ENCODE results near the gene ALG12. TPM values are rescaled to one million over a fixed set of nuclear protein-coding genes. Genes with fewer than 3 reads are reported as not detected.

The ALG12 gene
- polyA plus RNA-seq, 3 donors, result 5.3 to 9.6 (median 9.3) TPM

DNA sequence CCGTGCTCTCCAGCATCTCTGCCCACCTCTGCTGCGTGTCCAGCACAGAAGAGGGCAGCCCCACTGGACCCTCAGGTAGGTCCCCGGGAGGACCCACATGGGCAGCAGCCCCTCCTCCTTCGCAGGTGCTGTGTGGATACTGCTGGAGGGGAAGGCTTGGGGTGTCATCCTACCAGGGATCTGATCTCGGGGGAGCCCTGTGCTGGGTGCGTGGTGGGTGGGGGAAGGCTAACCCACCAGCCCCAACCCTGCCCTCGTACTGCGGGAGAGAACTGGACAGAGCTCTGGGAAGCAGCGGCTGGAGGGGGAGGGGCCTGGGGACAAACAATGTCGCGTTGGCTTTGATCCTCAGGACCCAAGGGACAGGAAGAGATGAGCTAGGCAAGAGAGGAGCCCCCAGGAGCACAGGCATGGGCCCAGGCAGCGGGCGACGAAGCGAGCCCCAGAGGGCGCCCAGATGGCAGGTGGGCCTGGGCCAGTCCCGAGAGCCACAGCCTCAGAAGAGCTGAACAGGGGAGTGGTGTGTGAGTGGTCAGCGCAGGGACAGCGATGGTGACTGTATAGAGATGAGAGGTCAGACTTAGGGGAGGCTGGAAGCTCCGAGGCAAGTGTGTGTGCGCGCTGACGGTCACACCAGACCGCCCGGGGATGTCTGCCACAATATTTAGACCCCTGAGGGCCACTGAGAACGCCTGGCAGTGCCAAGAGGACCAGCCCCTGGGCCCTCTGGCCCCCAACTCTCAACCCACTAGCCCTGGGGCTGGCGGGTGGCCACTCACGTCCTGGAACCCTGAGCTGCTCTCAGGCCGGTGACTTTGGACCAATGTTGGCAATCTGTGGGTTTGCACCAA, 40.9 kb upstream of the ALG12 start:
- 65 to 72% (median 67%) methylated on average over 29 of the region's 29 CpGs for WGBS, 3 donors
- H3K27ac ChIP-seq (ENCODE audit: low read depth, low read length), result no peak overlapping the region

DNA sequence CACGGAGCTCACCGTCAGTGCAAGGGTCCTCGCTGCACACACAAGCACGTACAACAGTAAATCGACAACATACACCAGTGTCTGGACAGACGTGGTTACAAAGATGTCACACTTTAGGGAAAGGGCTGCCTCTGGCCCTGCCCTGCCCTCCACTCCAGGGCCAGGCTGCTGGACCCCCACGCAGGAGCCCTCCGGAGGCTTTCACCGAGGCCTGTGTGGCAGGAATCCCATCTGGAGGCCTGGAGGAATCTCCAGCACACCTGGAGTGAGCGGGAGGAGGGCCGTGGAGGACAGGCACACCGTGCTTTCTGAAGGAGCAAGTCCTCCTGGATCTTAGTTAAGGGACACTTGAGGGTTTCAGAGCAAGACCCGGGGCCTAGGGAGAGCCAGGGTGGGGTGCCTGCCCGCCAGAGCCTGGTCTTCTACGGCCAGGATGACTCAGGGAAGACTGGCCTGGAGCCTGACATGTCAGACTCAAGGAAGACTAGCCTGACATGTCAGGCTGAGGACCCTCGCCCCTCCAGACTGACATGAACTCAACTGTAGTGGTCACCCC, 40.2 kb upstream of the ALG12 start:
- 86% methylated on average over 16 of the region's 16 CpGs for WGBS, 3 donors
- no peak overlapping the region for H3K27ac ChIP-seq (ENCODE audit: low read depth, low read length)

DNA sequence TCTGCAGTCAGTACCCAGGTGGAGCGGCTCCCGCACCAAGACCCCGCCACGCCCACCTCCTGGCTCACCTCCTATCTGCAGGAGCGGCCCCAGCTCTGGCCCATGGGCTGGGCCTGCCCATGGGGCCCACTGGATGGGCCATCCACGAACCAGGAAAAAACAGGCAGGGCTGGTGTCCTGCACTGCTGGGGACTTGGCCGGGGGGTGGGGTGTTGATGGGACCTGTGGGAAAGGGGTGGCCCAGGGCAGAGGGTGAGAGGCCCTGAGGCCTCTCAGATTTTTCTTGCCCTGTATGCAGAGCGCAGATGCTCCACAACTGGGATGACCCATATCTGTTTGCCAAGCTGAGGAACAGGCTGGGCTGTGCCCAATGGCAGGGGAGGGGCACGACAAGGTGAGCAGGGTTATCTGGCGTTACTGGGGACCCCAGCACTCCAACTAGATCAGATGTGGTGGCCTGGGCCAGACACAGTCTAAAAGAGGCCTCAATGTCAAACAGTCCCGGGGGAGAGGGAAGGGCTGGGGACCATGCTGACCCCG, 39.7 kb upstream of the ALG12 start:
- H3K27ac ChIP-seq (ENCODE audit: low read depth, low read length), result no peak overlapping the region

DNA sequence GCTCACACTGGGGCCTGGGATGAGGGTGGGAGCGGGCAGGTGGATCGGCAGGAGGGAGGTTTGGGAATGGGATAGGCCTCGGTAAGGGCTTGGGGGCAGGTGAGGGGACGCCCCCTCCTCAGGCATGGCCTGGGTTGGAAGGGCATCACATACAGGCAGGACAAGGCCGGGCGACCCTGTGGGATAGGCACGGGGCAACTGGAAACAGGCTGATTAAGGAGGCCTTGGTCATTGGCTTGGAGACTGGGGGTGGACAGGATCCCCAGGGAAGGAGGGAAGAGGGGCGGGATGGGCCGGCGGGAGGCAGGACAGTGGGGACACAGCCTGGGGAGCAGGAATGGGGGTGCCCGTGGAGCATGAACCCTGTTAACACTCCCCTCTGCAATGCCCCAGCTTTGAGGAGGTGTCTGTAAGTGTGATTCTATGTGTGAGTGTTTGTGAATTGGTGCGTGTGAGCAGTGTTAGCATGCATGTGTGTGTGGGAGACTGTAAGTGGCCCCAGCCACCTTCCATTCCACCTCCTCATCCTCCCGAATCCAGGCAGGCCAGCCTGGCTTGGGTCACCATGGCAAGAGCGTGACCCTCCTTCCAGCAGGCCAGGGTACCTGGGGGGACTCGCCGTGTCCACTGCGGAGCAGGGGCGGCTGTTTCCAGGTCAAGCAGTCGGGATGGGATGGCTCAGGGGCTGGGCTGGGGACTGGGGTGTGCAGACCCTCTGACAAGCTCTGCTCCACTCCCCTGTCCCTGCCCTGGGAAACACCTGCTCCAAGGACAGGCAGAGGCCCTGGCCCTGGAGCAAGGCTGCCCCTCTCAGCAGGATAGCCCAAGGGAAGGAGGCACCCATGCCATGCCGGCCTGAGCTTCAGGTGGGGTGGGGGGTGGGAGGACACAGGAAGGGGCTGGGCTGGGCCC, 38.9 kb upstream of the ALG12 start:
- H3K27ac ChIP-seq (ENCODE audit: low read depth, low read length), result no peak overlapping the region
- 88 to 94% (median 89%) methylated on average over 20 of the region's 20 CpGs for WGBS, 3 donors

More for the DNA sequence above, 39.7 kb upstream of the ALG12 start:
- 70 to 88% (median 86%) methylated on average over 12 of the region's 12 CpGs for WGBS, 3 donors

DNA sequence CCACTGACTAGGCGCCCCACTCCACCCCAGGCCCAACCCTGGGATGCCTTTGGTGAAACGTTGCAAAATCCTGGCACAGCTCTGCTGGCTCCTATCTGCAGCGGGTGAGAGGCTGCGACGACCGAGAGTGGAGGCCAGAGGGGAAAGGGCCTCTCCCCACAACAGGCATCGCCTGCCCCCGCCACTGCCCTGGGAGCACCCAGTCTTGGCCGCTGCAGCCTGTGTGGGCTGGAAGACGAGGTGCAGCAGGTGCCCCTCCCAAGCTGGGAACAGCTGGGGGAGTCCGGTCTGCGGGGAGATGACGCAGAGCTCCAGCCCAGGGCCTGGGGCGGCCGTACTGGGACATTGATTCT, 38.2 kb upstream of the ALG12 start:
- WGBS, 3 donors, result 70 to 87% (median 72%) methylated on average over 13 to 15 of the region's 15 CpGs

DNA sequence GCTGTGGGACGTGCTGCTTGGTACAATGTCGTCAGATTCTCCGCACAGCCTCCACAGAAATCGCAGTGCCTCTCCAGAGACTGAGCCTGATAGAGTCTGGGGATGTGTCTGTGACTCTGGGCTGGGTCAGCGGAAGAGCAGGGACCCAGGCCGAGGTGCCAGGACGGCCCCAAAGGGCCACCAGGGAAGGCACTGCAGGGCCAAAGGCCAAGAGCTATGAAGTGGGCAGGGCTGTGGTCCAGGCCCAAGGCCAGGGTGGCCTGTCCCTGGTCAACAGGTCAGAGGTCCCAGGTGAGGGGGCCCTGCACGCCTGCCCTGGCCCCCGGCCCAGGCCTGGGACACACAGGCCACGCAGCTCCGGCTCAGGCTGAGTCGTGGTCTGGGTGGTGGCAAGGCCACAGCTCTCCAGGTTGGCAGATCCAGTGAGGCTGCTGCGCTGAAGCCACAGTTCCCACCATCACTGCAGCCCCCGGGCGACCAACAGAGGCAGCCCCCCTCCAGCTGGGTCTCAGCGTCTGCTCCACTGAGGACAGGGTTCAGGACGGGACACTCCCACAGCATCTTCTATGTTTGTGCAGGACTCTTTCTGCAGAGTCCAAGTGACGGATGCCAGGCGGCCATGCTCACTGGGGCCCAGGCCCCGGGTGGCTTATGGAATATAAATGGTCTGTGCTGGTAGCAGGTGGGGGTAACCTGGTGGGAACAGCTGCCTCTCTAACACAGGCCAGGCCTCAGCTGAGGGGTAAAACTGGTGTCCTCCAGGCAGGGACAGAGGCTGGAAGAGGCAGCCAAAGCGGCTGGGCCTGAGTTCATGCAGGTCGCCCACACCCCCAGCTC, 37.6 kb upstream of the ALG12 start:
- no peak overlapping the region for H3K27ac ChIP-seq (ENCODE audit: low read depth, low read length)
- WGBS, 3 donors, result 84 to 90% (median 88%) methylated on average over 22 of the region's 22 CpGs

More for the DNA sequence above, 38.2 kb upstream of the ALG12 start:
- H3K27ac ChIP-seq (ENCODE audit: low read depth, low read length), result no peak overlapping the region

DNA sequence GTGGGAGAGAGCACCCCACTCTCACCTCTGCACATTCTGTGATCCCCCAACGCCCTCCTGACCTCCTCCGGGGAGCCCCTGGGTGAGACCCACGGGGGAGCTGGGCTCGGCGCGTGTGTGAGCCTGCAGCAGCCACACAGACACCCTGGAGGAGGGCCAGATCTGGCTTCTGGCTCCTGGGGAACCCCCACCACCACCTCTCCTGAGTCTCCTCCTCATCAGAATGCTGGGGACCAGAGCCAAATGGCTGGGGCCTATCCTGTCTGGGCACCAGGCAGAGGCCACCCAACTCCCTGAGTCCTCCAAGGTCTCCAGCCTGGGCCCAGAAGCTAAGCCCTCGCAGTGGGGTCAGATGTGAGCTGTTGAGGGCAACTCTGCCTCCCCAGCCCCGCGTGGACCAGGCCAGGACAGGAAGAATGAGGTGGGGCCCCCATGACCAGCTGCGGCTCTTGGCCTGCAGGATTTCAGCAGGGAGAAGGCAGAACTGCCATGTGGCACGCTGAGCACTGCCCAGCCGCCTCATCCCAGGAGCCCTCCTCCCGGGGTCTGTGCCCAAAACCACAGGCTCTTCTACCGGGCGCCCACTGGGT, 36.8 kb upstream of the ALG12 start:
- no peak overlapping the region for H3K27ac ChIP-seq (ENCODE audit: low read depth, low read length)
- 69 to 76% (median 69%) methylated on average over 9 to 15 of the region's 15 CpGs for WGBS, 3 donors

DNA sequence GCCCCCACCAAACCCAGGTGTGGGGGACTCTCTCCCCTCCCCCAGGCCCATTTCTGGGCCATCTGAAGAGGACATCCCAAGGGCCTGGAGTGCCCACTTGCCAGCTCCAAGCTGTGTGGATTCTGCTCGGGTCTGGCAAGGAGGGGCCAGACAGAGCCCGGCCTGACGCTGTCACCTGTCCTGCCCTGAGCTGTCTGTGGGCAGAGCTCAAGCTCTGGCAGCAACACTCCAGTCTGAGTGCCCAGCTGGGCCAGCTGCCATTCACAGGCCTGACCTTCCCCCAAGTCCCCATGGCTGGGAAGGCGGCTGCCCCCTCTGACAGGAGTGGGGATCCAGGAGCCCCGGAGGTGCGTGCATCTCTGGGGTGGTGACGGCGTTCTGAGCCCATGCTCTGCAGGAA, 36.1 kb upstream of the ALG12 start:
- WGBS, 3 donors, result 42 to 74% (median 59%) methylated on average over 7 to 8 of the region's 8 CpGs
- H3K27ac ChIP-seq (ENCODE audit: low read depth, low read length), result no peak overlapping the region

DNA sequence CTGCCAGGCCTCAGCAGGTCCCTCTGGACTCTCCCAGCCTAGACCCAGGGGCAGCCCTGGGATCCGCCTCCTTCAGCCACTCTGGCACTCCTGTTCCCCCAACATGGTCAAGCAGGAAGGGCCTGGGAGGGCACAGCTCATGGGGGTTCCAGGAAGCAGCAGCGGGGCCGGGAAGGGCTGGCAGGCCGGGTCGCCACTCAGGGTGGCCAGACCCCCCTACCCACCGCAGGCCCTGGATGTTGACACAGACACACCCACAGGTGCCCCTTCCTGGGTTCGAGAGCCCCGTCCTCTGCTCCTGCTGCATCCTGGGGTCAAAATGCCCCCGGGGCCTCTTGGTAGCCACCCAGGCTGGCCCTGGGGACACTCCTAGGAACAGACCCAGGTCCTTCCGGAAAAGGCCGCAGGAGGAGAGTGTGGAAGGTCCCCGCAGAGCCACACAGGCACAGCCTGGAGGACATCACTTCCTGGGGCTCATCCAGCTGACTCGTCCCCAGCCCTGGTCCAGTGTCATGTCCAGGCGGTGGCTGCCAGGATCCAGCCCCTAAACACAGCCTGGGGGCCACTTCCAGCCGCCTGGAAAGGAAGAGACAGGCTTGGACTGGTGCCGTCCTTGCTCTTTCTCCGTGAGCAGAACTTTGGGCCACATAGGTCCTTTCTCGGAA, 35.6 kb upstream of the ALG12 start:
- H3K27ac ChIP-seq (ENCODE audit: low read depth, low read length), result no peak overlapping the region
- WGBS, 3 donors, result 57 to 70% (median 63%) methylated on average over 18 of the region's 18 CpGs

DNA sequence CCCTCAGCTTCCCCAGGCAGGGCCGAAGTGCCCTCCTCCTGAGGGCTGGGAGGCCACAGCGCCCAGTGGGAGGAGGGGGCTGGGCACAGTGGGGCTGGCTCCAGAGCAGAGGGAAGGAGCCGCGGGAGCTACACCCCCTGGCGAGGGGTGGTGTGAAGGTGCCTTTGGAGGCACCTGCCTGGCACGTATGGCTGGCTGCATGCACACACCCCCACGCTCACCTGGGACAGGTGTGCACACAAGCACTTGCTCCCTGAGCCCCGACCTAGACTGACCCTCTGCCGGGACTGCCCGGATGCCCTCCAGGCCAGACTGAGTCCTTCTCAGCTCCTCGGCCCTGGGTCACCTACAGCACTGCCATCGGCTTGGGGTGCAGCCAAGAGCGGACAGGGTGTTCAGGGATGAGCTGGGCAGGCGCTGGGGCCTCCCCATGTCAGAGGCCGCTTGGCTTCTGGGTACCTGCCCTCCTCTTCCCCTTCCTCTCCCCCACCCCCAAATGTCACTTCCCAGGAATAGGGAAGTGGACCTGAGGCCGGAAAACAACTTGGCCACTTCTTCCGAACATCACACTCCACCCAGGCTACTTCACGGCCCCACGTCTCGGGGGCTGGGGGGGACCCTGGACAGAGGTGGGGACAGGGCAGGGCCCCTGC, 34.9 kb upstream of the ALG12 start:
- 41 to 69% (median 59%) methylated on average over 14 to 20 of the region's 20 CpGs for WGBS, 3 donors

DNA sequence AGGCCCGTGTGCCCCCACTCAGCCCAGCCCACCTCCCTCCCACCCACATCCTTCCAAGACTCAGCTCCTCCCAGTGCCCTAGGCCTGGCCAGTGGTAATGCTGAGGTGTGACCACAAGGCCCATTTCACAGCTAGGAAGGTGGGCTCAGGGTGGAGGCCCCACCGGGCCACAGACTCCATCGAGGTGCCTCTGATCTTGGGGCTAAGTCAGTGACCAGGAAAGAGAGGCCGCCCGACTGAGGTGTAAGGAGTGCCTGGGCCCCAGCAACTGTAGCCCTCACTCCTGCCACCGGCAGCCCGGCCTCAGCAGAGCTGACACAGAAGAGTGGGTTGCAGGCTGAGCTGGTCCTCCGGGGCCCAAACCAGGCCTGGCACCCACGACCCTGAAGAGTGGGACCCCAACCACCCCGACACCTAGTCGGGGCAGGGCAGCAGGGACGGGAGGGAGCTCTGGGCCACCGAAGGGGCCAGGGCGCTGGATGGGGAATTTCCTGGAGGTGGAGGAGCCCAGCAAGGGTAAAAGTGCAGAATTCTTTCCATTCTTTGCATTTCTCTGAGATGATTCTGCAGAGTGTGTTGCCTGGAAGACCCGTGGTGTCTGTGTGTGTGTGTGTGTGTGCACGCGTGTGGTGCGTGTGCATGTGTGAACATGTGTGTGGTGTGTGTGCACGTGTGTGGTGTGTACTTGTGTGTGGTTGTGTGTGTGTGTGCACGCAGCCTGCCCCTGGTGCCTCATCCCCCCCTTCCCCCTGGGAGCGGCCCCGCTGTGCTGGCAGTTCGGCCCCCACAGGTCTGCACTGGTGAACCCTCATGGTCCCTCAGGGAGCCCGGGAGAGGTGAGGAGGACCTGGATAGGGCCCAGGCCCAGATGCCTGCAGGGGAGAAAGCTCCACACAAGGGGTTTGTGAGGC, 34.0 kb upstream of the ALG12 start:
- 55 to 75% (median 67%) methylated on average over 23 to 24 of the region's 24 CpGs for WGBS, 3 donors
- no peak overlapping the region for H3K27ac ChIP-seq (ENCODE audit: low read depth, low read length)

More for the DNA sequence above, 34.9 kb upstream of the ALG12 start:
- H3K27ac ChIP-seq (ENCODE audit: low read depth, low read length), result no peak overlapping the region

DNA sequence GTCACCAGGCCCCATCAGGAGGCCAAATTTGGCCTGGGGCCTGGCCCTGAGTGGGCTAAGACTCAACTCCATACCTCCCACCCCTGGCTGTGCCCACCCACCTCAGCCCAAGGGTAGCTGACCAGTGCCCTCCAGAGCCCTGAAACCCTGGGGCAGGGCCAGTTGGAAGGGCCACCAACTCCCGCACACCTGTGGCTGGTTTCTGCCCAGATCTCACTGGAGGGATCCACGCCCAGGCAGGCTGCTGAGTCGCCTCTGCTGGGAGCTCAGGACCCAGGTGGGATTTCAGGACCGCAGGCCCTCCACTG, 33.4 kb upstream of the ALG12 start:
- no peak overlapping the region for H3K27ac ChIP-seq (ENCODE audit: low read depth, low read length)
- 48 to 86% (median 84%) methylated on average over 4 of the region's 4 CpGs for WGBS, 3 donors

DNA sequence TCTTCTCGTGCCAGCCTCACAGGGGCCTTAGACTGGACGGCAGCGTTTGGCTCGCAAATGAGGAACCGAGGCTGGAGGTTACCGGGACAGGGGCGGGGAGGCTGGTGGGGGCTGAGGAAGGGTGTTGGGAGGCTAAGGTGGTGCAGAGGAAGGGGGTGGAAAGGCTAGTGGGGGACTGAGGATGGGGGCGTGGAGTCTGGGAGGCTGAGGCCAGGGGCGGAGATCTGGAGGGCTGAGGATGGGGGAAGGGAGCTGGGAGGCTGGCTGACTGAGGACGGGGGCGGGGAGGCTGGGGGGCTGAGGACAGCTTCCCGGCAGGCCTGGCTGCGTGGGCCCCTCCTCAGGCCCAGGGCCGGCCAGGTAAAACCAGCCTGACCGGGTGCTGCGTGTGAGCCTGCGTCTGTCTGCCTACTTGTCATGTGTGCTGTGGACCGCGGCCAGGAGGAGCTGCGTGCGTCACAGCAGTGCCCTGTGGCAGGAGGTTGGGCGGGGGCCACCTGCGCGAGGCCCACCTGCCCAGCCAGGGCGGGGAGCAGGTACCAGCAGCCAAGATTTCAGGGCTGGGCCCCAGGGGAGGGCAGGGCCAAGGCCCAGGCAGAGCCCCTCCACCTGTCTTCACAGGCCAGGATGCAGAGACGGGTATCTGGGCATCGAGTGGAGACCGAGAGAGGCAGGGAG, 32.9 kb upstream of the ALG12 start:
- 22 to 75% (median 68%) methylated on average over 25 to 28 of the region's 28 CpGs for WGBS, 3 donors
- H3K27ac ChIP-seq (ENCODE audit: low read depth, low read length), result no peak overlapping the region

DNA sequence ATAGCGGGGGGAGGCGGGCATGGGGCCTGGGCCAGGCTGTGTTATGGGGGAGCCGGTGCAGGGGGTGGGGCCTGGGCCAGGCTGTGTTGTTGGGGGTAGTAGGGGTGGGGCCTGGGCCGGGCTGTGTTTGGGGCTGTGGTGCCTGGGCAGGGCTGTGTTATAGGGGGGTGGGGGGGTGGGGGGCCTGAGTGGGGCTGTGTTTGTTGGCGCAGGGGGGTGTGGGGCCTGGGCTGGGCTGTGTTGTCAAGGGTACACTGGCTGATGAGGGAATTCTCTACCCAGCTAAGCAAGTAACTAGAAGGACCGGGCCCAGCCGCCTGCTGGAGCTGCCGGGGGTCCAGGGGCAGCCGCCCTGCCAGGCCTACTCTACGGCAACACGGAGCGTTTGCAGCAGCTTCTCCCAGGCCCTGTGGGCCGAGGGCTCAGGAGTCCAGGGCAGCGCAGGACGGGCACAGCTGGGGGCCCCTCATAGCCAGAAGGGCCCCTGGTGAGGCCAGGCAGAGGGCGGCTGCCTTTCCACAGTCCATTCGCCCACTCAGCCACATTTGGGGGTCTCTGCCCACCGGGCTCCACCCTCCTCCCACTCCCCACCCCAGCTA, 32.3 kb upstream of the ALG12 start:
- no peak overlapping the region for H3K27ac ChIP-seq (ENCODE audit: low read depth, low read length)
- 56 to 84% (median 74%) methylated on average over 9 to 18 of the region's 18 CpGs for WGBS, 3 donors

DNA sequence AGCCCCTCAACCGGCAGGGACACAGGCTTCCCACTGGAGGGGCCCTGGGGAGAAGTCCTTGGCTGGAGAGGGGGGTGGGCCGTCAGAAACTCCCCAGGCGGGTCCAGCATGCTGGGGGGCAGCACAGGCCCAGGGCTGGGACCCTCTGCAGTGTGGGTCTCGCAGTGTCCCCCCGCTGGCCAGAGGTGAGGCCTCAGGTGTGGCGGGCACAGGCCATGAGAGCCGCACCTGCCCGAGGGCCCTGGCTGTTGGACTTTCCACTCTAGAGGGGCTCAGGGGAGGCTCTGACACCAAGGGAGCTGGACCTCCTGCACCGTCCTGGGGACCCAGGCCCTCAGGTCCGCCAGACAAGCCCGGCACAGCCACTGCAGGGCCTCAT, 31.7 kb upstream of the ALG12 start:
- WGBS, 3 donors, result 77 to 92% (median 84%) methylated on average over 8 to 11 of the region's 11 CpGs
- H3K27ac ChIP-seq (ENCODE audit: low read depth, low read length), result no peak overlapping the region
